HG03175 (cell line): Measurements from ENCODE around the gene GPX4.

Experiments used
- ATAC-seq: cut with Tn5 transposase; IDR thresholded peaks from one replicate; pipeline ENCODE4 v1.9.1; 2021; ENCODE audit warnings: mild to moderate bottlenecking, moderate library complexity; ENCODE audit not compliant: unreplicated experiment

Gene GPX4

DNA sequence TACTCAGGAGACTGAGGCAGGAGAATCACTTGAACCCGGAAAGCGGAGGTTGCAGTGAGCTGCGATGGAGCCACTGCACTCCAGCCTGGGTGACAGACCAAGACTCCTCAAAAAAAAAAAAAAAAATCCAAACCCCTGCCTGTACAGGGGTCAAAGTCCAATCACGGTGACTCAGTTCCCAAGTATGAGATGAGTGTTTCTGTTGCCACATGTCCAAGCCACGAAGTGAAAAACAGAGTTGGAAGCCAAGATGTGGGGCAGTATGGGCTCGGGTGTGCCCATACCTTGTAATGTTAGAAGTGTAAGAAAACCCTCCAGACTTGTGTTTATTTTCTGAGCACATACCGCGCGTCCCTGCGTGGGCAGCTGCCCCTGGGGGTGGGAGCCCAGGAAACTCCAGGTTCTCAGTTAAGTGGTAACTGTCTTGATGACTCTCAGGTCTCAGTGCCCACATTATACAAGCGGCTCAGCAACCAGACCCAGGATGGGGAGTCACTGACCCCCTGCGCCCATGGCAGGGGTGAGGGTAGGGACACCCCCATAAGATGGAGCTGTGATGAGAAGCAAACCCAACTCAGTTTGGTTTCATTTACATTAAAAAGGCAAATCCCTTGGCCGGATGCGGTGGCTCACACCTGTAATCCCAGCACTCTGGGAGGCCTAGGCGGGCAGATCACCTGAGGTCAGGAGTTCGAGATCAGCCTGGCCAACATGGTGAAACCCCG is 1.2 kb upstream of the GPX4 start:
- ATAC-seq, result no peak

DNA sequence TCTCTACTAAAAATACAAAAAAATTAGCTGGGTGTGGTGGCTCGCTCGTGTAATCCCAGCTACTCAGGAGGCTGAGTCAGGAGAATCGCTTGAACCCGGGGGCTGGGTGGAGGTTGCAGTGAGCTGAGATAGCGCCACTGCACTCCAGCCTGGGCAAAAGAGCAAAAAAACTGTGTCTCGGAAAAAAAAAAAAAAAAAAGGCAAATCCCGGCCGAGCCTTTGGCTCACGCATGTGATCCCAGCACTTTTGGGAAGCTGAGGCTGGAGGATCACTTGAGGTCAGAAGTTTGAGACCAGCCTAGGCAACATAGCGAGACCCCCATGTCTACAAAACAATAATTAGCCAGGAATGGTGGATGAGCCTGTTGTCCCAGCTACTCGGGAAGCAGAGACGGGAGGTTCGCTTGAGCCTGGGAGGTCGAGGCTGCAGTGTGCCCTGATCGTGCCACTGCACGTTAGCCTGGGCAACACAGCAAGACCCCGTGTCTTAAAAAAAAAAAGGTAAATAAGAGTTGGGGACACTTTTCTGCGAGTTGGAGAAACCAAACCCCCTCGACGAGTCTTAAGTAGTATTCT is 574 bp upstream of the GPX4 start:
- peak; percentile 0 for ATAC-seq

DNA sequence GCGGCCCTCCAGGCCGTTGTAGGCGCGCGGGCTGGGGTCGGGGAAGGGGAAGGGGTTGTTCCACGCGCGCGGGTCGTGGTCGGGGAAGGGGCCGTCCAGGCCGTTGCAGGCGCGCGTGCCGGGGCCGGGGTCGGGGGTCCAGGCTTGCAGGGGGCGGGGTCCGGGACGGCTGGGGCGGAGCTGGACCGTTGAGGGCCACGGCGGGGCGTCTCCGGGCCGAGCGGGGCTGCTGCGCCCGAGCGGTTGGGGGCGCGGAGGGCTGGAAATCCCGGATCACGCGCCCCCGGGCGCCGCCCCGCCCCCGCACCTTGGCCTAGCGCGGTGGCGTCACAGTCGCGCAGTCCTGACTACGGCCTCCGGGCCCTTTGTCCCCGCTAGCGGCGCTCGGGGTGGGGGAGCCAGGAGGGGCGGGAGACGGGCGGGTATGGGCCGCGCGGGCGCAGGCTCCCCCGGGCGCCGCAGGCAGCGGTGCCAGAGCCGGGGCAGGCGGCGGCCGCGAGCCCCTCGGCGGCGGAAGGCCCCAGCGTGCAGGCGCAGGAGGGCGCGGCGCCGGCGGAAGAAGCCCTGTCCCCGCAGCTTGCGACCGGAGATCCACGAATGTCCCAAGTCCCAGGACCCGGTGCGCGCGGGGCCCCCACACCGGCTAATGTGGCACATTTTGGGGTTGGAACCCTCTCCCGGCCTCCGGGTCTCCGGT is 665 bp downstream of the GPX4 start:
- peak; percentile 24 for ATAC-seq

DNA sequence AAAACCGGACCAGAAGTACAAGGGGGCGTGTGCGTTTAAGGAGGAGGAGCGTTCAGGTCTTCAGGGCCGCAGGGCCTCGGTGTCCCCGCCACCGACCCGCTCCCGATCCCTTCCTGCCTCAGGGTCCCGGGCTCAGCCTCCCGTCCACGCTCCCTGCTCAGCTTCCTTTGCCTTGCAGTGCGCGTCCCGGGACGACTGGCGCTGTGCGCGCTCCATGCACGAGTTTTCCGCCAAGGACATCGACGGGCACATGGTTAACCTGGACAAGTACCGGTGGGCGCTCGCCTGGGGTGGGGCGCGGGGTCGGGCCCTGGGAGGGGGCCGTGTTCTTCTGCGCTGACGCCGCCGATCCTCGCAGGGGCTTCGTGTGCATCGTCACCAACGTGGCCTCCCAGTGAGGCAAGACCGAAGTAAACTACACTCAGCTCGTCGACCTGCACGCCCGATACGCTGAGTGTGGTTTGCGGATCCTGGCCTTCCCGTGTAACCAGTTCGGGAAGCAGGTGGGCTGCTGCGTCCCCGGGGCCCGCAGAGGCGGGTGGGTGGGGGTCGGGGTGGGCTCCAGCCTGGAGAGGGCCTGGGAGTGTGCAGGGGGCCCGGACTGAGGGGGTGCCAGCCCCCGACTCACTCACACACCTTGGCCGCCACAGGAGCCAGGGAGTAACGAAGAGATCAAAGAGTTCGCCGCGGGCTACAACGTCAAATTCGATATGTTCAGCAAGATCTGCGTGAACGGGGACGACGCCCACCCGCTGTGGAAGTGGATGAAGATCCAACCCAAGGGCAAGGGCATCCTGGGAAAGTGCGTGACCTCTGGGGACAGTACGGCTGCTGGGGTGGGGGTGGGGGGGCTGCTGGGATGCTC is 1.4 kb downstream of the GPX4 start:
- ATAC-seq, result no peak

DNA sequence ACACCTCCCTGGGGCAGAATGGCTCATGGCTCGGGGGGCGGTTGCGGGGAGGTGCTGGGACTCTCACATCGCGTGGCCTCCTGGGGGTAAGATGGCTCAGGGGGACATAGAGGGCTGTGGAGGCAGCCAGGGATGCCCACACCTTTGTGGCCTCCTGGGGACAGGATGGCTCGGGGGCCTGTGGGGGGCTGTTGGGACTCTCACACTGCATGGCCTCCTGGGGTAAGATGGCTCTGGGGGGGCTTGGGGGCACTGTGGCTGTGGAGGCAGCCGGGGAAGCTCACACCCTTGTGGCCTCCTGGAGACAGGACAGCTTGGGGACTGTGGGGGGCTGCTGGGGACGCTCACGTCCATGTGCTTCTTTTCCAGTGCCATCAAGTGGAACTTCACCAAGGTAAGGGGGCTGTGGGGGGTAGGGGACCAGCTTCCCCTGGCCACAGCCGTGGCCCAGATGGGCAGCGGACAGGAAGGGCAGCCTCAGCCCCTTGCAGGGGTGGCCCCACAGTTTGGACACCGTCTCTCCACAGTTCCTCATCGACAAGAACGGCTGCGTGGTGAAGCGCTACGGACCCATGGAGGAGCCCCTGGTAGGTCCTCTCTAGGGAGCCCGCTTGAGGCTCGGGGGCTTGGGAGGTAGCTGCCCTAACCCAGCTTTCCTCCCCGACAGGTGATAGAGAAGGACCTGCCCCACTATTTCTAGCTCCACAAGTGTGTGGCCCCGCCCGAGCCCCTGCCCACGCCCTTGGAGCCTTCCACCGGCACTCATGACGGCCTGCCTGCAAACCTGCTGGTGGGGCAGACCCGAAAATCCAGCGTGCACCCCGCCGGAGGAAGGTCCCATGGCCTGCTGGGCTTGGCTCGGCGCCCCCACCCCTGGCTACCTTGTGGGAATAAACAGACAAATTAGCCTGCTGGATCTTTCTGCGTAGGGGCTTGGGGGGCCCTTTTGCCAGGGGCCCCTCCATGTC is 2.4 kb downstream of the GPX4 start:
- ATAC-seq, result no peak

DNA sequence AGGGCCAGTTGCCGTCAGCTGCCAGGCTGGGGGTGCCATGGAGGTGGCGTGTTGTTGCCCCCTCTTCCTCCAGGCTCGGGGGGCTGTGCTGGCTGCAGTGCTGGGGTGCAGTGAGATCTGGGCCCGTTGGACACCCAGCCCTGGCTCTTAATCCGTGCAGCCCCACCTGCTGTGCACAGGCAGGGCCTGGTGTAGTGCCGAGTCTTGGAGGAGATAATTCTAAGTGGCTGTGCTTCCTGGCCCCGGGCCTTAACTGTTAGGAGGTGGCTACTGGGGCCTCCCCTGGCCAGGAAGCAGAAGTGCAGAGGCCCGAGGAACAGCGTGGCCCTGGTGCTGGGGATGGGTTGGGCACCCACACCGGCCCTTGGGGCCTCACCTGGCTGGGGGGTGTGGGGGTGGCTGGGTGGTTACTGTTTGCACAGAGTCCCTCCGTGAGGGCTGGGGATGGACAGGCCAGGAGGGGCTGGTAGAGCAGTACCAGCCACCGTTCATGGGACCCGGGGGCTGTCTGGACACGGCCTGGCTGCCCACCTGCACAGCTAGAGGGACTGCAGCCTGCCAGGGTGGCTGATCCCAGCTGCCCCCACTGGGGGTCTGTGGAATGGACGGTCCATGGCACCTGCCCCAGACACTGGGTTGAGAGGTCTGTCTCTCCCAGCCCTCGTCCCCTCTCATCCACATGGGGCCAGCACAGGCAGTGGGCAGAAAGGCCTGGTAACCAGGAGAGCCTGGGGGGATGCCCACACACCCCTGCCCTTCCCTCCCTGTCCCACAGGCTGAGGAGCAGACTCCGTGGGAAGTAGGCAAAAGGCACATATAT is 3.3 kb downstream of the GPX4 start:
- no peak for ATAC-seq

DNA sequence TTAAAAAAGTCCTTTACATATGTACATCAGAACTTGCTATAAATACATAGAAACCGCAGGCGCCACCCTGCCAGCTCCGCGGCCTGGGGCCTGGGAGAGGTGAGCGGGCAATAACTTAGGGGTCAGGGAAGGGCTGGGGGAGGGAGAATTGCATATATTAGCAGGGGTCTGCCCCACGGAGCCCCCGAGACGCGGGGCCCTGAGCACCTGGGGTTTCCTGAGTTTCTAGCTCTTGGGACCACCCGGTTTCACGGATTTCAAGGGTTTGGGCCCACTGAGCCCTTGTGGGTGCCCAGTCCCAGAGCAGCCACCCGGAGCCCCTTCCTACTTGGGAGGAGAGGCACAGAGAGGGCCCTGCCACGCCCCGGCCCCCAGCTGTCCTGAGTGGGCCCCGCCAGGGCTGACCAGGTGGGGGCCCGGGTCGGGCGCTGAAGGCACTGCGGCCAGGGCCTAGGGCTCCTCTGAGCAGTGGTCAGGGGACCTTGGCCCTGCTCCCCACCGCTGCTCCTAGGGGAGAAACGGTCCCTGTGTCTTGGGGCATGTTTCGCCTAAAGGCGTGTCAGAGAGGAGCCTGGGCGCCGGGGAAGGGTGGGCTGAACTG is 4.0 kb downstream of the GPX4 start:
- ATAC-seq, result no peak

DNA sequence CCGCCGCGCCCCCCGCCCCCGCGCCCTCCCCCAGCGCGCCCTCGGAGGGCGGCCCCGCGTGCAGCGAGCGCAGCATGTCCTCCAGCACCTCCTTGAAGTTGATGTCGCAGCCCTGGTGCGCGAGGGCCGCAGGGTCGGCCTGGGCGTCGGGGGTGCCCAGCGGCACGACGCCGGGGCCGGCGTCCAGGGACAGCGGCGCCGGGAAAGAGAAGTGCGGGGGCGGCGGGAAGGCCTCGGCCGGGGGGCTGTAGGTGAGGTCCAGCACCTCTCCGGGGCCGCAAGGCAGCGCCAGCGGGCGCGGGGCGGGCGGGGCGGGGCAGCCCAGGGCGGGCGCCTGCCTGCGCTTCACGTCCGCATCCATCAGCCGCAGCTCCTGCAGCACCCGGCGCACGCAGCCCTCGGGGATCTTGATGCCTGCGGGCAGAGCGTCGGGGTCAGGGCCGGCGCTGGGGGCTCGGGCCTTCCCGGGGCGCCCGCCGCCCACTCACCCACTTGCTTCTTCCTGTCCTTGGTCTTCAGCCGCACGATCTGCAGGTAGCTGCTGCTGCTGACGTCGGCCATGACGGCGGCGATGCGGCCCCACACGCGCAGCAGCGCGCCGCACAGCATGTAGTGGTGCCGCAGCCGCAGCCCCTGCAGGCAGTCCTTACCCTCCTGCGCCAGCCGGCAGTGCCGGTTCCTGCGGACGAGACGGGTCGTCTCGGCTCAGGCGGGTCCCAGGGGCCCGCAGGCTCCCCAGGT is 4.7 kb downstream of the GPX4 start:
- ATAC-seq, result no peak

DNA sequence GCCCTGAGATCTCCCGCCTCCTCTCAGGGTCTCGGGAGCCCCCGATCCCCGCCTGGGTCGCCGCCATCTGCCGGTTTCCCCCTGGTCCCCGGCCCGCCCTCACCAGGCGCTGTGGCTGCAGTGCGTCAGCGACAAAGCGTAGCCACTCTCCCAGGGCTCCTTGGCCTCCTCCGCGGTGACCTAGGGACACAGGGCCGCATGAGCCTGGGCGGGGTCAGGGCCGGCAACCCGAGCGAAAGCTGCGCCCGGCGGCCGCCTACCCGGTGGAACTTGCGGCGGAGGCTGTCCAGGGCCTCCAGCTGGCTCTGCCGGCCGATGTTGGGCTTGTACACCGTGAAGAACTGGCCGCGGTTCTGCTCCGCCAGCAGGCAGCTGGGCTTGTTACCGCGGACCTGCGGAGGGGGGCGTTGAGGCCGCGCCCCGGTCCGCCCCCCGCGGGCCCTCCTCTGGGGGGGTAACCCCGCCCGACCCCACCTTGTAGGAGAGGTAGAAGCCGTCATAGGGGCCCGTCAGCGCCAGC is 5.3 kb downstream of the GPX4 start:
- no peak for ATAC-seq

DNA sequence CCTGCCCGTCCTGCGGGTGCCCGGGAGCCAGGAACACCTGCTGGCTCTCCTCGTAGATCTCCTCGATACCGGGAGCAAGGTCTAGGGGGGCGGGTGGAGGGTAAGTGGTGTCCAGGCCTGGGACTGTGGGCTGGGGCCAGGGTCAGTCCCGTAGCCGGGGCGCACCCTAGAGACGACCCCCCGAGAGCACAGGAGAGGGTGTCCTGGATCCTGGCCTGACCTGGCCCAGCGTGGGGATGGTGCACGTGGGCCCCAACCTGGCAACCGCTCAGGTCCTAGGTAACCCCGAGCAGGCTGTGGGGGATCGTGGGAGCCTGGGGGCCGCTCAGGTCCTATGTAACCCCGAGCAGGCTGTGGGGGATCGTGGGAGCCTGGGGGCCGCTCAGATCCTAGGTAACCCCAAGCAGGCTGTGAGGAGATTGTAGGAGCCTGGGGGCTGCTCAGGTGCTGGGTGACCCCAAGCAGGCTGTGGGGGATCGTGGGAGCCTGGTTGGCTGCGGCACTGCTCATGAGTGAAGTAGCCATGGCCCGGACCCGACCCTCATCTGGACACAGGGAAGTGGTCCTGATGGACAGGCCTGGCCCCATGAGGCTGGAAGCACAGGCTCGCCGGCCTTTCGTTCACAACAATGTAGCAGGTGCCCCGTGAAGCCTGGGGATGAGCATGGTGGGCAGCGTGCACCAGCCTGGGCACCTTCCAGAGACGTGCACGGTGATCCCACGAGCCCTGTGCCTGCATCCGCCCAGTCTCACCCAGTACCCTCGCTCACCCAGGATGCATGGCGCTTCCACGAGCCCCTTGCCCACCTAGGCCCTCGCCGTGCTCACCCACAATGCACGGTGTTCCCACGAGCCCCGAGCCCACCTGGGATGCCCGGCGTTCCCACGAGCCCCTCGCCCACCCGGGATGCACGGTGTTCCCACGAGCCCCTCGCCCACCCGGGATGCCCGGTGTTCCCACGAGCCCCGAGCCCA is 6.2 kb downstream of the GPX4 start:
- no peak for ATAC-seq

DNA sequence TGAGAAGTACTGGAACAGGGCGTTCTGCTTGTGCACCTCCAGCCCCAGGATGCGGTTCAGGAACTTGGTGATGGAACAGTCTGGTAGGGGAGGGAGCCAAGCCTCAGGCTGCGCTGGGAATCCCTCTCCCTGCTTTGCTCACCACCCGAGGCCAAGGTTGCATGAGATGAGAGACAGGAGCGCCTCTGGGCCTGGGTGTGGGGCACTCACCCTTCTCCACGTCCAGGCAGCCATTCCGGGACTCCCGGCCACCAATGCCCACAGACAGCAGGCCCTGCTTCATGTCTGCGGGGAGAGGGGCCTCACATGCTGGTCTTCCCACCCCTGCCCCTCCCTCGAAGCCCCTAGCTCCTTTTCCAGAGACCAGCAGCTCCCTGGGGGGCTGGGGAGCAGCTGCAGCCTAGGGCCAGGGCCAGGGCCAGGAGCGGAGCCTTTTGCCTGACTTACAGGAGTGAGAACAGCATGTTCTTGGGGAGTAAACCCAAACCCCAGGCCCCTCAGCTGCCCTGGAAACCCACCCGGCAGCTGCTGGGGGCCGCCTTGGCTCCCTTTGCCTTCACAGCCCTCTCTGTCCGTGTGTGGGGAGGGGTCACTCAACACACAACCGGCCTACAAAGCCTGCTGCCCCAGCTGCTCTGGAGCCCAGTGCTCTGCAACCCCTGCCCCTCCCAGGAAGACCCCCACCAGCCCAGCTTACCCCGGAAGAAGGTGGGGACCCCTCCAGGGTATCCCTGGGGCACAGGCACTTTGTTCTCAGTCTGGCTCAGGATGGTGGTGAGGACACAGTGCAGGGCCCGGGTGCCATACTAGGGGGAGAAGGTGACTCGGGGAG is 7.2 kb downstream of the GPX4 start:
- no peak for ATAC-seq

DNA sequence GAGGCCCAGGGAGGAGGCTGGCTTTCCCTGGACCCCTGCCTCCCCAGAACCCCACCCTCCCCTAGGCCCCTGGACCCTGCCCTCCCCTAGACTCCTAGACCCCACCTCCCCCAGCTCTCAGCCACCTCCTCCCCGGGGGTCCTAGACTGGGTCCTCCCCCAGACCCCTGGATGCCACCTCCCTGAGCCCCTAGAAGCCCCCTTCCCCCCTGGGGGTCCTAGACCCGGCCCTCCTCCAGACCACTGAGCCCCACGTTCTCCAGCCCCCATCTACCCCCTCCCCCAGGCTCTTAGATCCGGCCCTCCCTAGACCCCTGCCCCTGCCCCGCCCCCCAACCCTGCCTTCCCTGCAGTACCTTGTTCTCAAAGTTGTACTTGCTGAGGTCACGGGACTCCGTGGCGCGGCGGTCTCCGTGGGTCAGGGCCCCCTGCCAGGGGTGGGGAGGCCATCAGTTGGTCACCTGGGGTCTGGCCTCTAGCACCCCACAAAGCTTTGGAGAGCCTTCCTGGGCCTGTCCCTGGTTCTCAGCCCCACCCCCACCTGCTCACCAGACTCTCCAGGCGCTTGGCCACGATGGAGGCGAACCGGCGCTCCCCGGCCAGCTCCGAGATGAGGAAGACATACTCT is 8.0 kb downstream of the GPX4 start:
- ATAC-seq, result no peak

DNA sequence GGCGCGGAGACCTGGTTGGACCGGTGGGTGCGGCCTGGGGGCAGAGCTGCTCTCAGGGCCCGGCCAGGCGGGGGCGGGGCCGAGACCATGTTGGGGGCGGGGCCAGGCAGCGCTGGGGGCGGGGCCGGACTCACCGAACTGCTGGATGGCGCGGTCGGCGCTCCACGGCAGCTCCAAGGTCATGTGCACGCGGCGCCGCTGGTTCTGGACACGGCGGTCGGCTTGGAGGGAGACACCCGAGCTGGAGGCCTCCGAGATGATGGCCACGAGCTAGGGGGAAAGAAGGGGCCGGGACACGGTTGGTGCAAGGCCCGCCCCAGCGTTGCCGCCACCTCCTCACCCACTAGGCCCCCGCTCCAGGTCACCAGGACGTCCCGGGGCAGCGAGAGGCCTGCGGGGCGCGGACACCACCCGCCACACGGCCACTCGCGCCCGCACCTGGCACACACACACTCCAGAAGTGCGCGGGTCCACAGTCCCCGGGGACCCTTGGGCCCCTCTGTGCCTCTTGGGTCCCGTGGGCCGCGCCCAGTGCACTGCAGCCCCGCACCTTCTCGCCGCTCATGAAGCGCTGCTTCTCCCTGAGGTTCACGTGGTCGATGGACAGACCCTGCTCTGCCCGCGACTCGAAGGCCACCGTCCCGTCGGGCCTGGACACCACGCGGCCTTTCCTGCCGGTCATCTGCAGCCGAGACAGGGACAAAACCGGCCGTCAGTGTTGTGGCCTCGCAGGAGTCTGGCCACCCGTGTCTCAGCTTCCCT is 8.7 kb downstream of the GPX4 start:
- no peak for ATAC-seq

DNA sequence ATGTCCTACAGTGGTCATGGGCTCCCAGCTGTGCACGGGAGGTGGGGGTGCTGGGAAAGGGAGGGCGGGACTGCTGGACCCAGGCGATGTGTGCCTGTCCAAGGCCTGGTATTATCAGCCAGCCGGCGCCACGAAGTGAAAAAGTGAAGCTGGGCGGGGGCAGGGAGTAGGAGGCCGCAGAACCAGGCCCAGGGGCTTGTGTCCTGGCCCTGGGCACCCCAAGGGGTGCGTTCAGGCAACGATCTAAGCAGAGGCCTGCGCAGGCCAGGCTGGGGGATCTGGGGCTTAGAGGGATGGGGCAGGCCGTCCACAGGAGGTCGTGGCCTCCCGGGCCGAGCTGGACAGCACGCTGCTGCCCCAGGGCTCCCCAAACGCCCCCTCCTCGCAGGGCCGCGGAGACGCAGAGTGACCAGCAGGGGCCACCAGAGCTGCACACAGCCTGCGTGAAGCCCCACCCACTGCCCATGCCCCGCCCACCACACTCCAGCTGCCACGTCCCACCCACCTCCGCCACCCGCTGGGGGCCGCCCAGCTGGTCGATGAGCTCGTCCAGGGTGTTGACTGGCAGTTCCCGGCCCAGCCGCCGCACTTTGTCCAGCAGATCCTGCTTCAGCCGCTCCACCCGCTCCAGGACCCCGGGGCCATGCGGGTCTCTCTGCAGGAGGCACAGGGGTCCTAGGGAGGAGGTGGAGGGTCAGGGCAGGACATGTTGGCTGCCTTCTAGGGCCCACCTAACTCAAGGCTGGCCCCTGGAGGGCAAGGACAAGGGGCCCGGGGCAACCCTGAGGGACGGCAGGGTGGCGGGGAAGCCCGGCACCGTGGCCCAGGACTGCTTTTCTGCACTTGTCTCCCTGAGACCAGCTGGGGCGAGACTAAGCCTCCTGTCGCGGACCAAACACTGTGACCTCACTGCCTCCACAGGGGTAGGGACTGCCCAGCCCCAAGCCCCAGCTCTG is 9.5 kb downstream of the GPX4 start:
- peak; percentile 46 for ATAC-seq
